ENCODE results near the gene INPP5F. TPM values are rescaled to one million over a fixed set of nuclear protein-coding genes. Genes with fewer than 3 reads are reported as not detected.
"Not testable (repeated sequence)": the region's sequence is repeated elsewhere in the genome, so short reads cannot be mapped to it uniquely, and the experiment has no call there.

INPP5F gene
- total and polyA plus RNA-seq, 12 donors, result 5.1 to 26.4 (median 10.5) TPM

GRCh38 chr10:119702583-119702982 is 23.3 kb upstream of the INPP5F start:
- intact Hi-C loops (cut with DNase I), result no loop called here
- Histone ChIP-seq H3K9me3 (replicated peaks in 1 of 3) (no peaks in the 10 kb centered on the region), H3K4me3 (no peak overlapping the region), H3K4me1 (replicated peaks in 1 of 2) (no peaks in the 10 kb centered on the region), H3K27me3 (no peaks in the 10 kb centered on the region), H3K27ac (no peak overlapping the region), H3K36me3 (replicated peaks in 1 of 2) (no peaks in the 10 kb centered on the region)
- WGBS, 4 donors, result 84 to 87% (median 84%) methylated on average over 2 of the region's 2 CpGs
- DNase-seq, result no peak
- no peak for TF ChIP-seq POLR2A (IDR thresholded peaks at IDR 0.05)
- no peak for TF ChIP-seq CTCF (IDR thresholded peaks at IDR 0.05)

GRCh38 chr10:119703903-119704508 is 21.8 kb upstream of the INPP5F start:
- no peaks in the 10 kb centered on the region for H3K36me3 ChIP-seq (replicated peaks in 1 of 2)
- DNase-seq, result no peak
- no peaks in the 10 kb centered on the region for H3K9me3 ChIP-seq (replicated peaks in 1 of 3)
- no peak overlapping the region for H3K4me3 ChIP-seq
- H3K4me1 ChIP-seq (replicated peaks in 1 of 2), result no peaks in the 10 kb centered on the region
- TF ChIP-seq POLR2A (IDR thresholded peaks at IDR 0.05) (no peak), CTCF (IDR thresholded peaks at IDR 0.05) (no peak)
- H3K27ac ChIP-seq, result no peak overlapping the region
- H3K27me3 ChIP-seq, result no peaks in the 10 kb centered on the region
- intact Hi-C loops (cut with DNase I), result no loop called here
- 74 to 80% (median 79%) methylated on average over 9 of the region's 9 CpGs for WGBS, 4 donors

GRCh38 chr10:119705434-119705831 is 20.4 kb upstream of the INPP5F start:
- intact Hi-C loops (cut with DNase I), result no loop called here
- 69 to 80% (median 72%) methylated on average over 3 of the region's 3 CpGs for WGBS, 4 donors
- DNase-seq, result no peak
- Histone ChIP-seq H3K36me3 (replicated peaks in 1 of 2) (no peaks in the 10 kb centered on the region), H3K27ac (no peak overlapping the region), H3K4me1 (replicated peaks in 1 of 2) (no peaks in the 10 kb centered on the region), H3K4me3 (no peak overlapping the region), H3K9me3 (replicated peaks in 1 of 3) (no peaks in the 10 kb centered on the region), H3K27me3 (no peaks in the 10 kb centered on the region)
- TF ChIP-seq POLR2A (IDR thresholded peaks at IDR 0.05), result no peak
- TF ChIP-seq CTCF (IDR thresholded peaks at IDR 0.05), result no peak

GRCh38 chr10:119706521-119707278 is 19.1 kb upstream of the INPP5F start:
- DNase-seq, result no peak
- Histone ChIP-seq H3K27ac (no peak overlapping the region), H3K4me1 (replicated peaks in 1 of 2) (no peaks in the 10 kb centered on the region), H3K27me3 (no peaks in the 10 kb centered on the region), H3K9me3 (replicated peaks in 1 of 3) (no peaks in the 10 kb centered on the region), H3K36me3 (replicated peaks in 1 of 2) (no peaks in the 10 kb centered on the region), H3K4me3 (no peak overlapping the region)
- intact Hi-C loops (cut with DNase I), result no loop called here
- WGBS, 4 donors, result 69 to 71% (median 70%) methylated on average over 7 of the region's 7 CpGs
- TF ChIP-seq POLR2A (IDR thresholded peaks at IDR 0.05) (no peak), CTCF (IDR thresholded peaks at IDR 0.05) (no peak)

GRCh38 chr10:119707331-119707730 is 18.5 kb upstream of the INPP5F start:
- H3K36me3 ChIP-seq (replicated peaks in 1 of 2); DNase-seq; H3K4me1 ChIP-seq (replicated peaks in 1 of 2); H3K27me3 ChIP-seq; H3K9me3 ChIP-seq (replicated peaks in 1 of 3); H3K4me3 ChIP-seq; H3K27ac ChIP-seq; intact Hi-C loops (cut with DNase I): not testable (repeated sequence)
- WGBS, 4 donors, result 75 to 85% (median 81%) methylated on average over 5 of the region's 5 CpGs

- intact Hi-C loops (cut with DNase I); H3K27me3 ChIP-seq; H3K4me1 ChIP-seq (replicated peaks in 1 of 2); H3K36me3 ChIP-seq (replicated peaks in 1 of 2); H3K9me3 ChIP-seq (replicated peaks in 1 of 3); H3K27ac ChIP-seq; H3K4me3 ChIP-seq; DNase-seq: not testable (repeated sequence)
- 69 to 91% (median 76%) methylated on average over 1 of the region's 1 CpG; no CpG with 5 or more reads in 1 of the 4 donors for WGBS, 4 donors
These were observed 14.9 kb upstream of the INPP5F start for GRCh38 chr10:119710935-119711334.

All from adrenal gland (tissue), 12 donors.